ENCODE results near the gene HOXC9. TPM values are rescaled to one million over a fixed set of nuclear protein-coding genes. Genes with fewer than 3 reads are reported as not detected.

The HOXC9 gene
- total RNA-seq, 1 donor: not detected

DNA sequence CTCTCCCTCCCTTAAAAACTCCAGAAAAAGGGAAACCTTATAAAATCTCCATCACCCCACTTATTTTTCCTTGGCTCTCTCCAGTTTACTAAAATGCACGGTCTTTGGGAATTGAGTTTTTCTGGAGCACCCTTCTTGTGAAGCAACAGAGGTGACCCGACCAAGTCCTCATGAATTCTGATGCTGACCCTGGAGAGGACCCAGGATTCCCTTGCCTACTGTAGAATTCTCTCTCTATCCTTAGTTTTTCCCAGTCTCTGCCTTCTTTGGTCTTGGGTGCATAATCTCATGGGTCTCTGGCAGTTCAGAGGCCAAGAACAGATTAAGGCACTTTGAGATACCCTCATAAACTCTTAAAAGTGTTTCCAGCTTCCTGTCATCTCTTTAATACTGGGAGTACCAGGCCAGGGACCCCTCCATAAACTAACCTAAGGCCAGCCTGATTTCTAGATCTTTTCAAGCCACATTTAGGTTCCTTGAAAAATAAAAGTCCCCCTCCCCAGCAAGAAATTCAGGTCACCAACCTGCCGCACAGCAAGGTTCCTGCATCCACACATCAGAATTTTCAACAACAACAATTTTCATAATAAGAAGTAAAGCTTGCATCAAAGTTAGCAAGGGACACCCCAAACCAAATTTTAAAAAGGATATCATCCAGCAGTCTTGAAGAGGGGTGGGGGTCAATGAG lies 48.6 kb downstream of the HOXC9 start:
- DNase-seq (ENCODE audit: low read depth): no peak
- H3K4me3 ChIP-seq (ENCODE audit: low read depth, low read length): no peak overlapping the region
- TF ChIP-seq, protein P1, sequence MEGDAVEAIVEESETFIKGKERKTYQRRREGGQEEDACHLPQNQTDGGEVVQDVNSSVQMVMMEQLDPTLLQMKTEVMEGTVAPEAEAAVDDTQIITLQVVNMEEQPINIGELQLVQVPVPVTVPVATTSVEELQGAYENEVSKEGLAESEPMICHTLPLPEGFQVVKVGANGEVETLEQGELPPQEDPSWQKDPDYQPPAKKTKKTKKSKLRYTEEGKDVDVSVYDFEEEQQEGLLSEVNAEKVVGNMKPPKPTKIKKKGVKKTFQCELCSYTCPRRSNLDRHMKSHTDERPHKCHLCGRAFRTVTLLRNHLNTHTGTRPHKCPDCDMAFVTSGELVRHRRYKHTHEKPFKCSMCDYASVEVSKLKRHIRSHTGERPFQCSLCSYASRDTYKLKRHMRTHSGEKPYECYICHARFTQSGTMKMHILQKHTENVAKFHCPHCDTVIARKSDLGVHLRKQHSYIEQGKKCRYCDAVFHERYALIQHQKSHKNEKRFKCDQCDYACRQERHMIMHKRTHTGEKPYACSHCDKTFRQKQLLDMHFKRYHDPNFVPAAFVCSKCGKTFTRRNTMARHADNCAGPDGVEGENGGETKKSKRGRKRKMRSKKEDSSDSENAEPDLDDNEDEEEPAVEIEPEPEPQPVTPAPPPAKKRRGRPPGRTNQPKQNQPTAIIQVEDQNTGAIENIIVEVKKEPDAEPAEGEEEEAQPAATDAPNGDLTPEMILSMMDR (IDR thresholded peaks at IDR 0.05; ENCODE audit: insufficient read depth, low read length): no peak

DNA sequence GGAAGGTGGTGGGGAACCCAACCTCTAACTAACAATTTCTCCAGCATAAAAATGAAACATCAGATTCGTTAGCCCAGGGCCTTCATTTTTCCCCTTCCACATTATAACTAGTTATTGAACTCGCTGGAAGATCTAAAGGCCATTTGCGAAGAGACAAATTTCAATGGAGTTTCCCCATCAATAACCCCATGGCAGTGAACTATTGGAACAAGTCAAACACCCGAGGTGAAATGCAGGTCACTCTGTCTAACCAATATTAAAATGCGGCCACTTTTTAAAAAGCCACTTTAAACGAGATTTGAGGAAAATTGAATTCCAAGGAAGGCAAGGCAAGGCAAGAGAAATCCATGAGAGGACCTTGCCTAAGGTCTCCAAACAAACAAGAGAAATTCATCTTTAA lies 49.1 kb downstream of the HOXC9 start:
- no peak for DNase-seq (ENCODE audit: low read depth)
- no peak overlapping the region for H3K4me3 ChIP-seq (ENCODE audit: low read depth, low read length)
- TF ChIP-seq, protein P1 (IDR thresholded peaks at IDR 0.05; ENCODE audit: insufficient read depth, low read length): no peak

- TF ChIP-seq, protein P1 (IDR thresholded peaks at IDR 0.05; ENCODE audit: insufficient read depth, low read length): no peak
- no peak for DNase-seq (ENCODE audit: low read depth)
- no peak overlapping the region for H3K4me3 ChIP-seq (ENCODE audit: low read depth, low read length)
These were observed 50.5 kb downstream of the HOXC9 start for GRCh38 chr12:54050482-54050810.

GRCh38 chr12:54051026-54051842 lies 51.3 kb downstream of the HOXC9 start:
- DNase-seq (ENCODE audit: low read depth): no peak
- H3K4me3 ChIP-seq (ENCODE audit: low read depth, low read length): no peak overlapping the region
- TF ChIP-seq, protein P1 (IDR thresholded peaks at IDR 0.05; ENCODE audit: insufficient read depth, low read length): no peak

- TF ChIP-seq, protein P1 (IDR thresholded peaks at IDR 0.05; ENCODE audit: insufficient read depth, low read length): no peak
- no peak overlapping the region for H3K4me3 ChIP-seq (ENCODE audit: low read depth, low read length)
- DNase-seq (ENCODE audit: low read depth): no peak
These were observed 52.0 kb downstream of the HOXC9 start for GRCh38 chr12:54051874-54052437.

GRCh38 chr12:54052438-54053002 lies 52.6 kb downstream of the HOXC9 start:
- no peak overlapping the region for H3K4me3 ChIP-seq (ENCODE audit: low read depth, low read length)
- TF ChIP-seq, protein P1 (IDR thresholded peaks at IDR 0.05; ENCODE audit: insufficient read depth, low read length): no peak
- no peak for DNase-seq (ENCODE audit: low read depth)

Small RNA genes within 50 kb of the gene (small RNA-seq; reads per million reads assigned to genes)
- gene AC012531.3 (not detected), gene AC012531.4 (not detected), gene HOXC5 (not detected), gene MIR196A2 (not detected), gene MIR615 (0.25 reads per million), gene RF01905 (not detected), gene RF01906 (not detected)

Other genes with a start within 250 kb of the HOXC9 start
- not detected in 2 replicates for gene CISTR, start 248.2 kb upstream of the HOXC9 start, total RNA-seq (ENCODE audit: low replicate concordance)
- not detected in 2 replicates for gene HOXC13, start 61.3 kb upstream of the HOXC9 start, total RNA-seq (ENCODE audit: low replicate concordance)
- gene HOXC12, start 45.3 kb upstream of the HOXC9 start, total RNA-seq (ENCODE audit: low replicate concordance): not detected in 2 replicates
- gene HOXC11, start 27.0 kb upstream of the HOXC9 start, total RNA-seq (ENCODE audit: low replicate concordance): not detected in 2 replicates
- not detected in 2 replicates for gene HOTAIR, start 25.2 kb upstream of the HOXC9 start, total RNA-seq (ENCODE audit: low replicate concordance)
- 0.25 TPM in 1 of 2 replicates, not detected in the other for gene HOXC10, start 15.0 kb upstream of the HOXC9 start, total RNA-seq (ENCODE audit: low replicate concordance)
- 3.4 TPM in 1 of 2 replicates, not detected in the other for gene HOXC8, start 8.8 kb downstream of the HOXC9 start, total RNA-seq (ENCODE audit: low replicate concordance)
- gene HOXC6, start 28.3 kb downstream of the HOXC9 start, total RNA-seq (ENCODE audit: low replicate concordance): 0.09 and 0.90 TPM in 2 replicates
- 0.18 and 1.8 TPM in 2 replicates for gene HOXC5, start 32.9 kb downstream of the HOXC9 start, total RNA-seq (ENCODE audit: low replicate concordance)
- 0.36 and 1.4 TPM in 2 replicates for gene HOXC4, start 53.7 kb downstream of the HOXC9 start, total RNA-seq (ENCODE audit: low replicate concordance)
- gene SMUG1, start 188.8 kb downstream of the HOXC9 start, total RNA-seq (ENCODE audit: low replicate concordance): 18.3 and 27.5 TPM in 2 replicates

Data from fibroblast of the aortic adventitia (primary cell).